Sciatic nerve (tissue), 2 donors: ENCODE results near the gene CHN2. TPM values are rescaled to one million over a fixed set of nuclear protein-coding genes. Genes with fewer than 3 reads are reported as not detected.
"Not testable (repeated sequence)": the region's sequence is repeated elsewhere in the genome, so short reads cannot be mapped to it uniquely, and the experiment has no call there.

Source experiments
- ATAC-seq: fragments of 200-7000 bp; cut with Tn5 transposase; one replicate; pipeline ENCODE4 v1.9.1; 2020; ENCODE audit warnings: mild to moderate bottlenecking, moderate library complexity
- DNase-seq: peaks from one replicate; pipeline ENCODE4 v3.0.0-alpha.2; 2020; ENCODE audit warnings: low spot score
- intact Hi-C: fragments of 100-400 bp; cut with DNase I; formaldehyde crosslinking; loops from one replicate; pipeline ENCODE4 v1.14.2; 2022
- total RNA-seq: library from RNA; stranded (reverse); fragmentation: NEBNext Ultra II Directional; extraction: Animal tissue kit (Norgen Biotek cat#: 25700); gene quantifications from one replicate; pipeline ENCODE4 v1.2.1, GENCODE V29; 2021
- donor health status: DM: no; HTN: no; CAD: no.
- donor health status: DM: no; HTN: no; CAD: no.

CHN2 gene
- total RNA-seq, 1 donor from 2014 or later, result 10.9 TPM

- DNase-seq, ATAC-seq, intact Hi-C loops: not testable (repeated sequence)
These were observed 18.2 kb downstream of the CHN2 start for GRCh38 chr7:29212736-29213135.

- no peak for DNase-seq
- ATAC-seq, result no peak
- intact Hi-C loops, result no loop called here
These were observed 19.5 kb downstream of the CHN2 start for GRCh38 chr7:29214056-29214455.

GRCh38 chr7:29214816-29215215 lies 20.2 kb downstream of the CHN2 start:
- intact Hi-C loops, result no loop called here
- DNase-seq (no peak), ATAC-seq (no peak)

GRCh38 chr7:29216128-29216527 lies 21.6 kb downstream of the CHN2 start:
- ATAC-seq (no peak), DNase-seq (no peak)
- intact Hi-C loops, result no loop called here

GRCh38 chr7:29217113-29217512 lies 22.5 kb downstream of the CHN2 start:
- intact Hi-C loops, result no loop called here
- ATAC-seq, result no peak
- DNase-seq, result no peak

- ATAC-seq (no peak), DNase-seq (no peak)
- intact Hi-C loops, result no loop called here
These were observed 30.2 kb downstream of the CHN2 start for GRCh38 chr7:29224726-29225125.

GRCh38 chr7:29228289-29229011 lies 33.9 kb downstream of the CHN2 start:
- no peak for DNase-seq
- intact Hi-C loops, result no loop called here
- ATAC-seq, result no peak

- ATAC-seq (no peak), DNase-seq (no peak)
- intact Hi-C loops, result no loop called here
These were observed 34.5 kb downstream of the CHN2 start for GRCh38 chr7:29229066-29229465.

GRCh38 chr7:29229946-29230345 lies 35.4 kb downstream of the CHN2 start:
- DNase-seq (no peak), ATAC-seq (no peak)
- intact Hi-C loops, result no loop called here

GRCh38 chr7:29230871-29231345 lies 36.3 kb downstream of the CHN2 start:
- intact Hi-C loops, result no loop called here
- no peak for ATAC-seq

GRCh38 chr7:29231671-29232232 lies 37.2 kb downstream of the CHN2 start:
- ATAC-seq, result no peak

More at GRCh38 chr7:29230871-29231345, 36.3 kb downstream of the CHN2 start:
- DNase-seq, result no peak

GRCh38 chr7:29234438-29234837 lies 39.9 kb downstream of the CHN2 start:
- no peak for ATAC-seq
- no peak for DNase-seq
- intact Hi-C loops, result no loop called here

More at GRCh38 chr7:29231671-29232232, 37.2 kb downstream of the CHN2 start:
- no peak for DNase-seq
- intact Hi-C loops, result no loop called here

GRCh38 chr7:29236071-29236580 lies 41.6 kb downstream of the CHN2 start:
- intact Hi-C loops, result no loop called here
- DNase-seq (no peak), ATAC-seq (no peak)

GRCh38 chr7:29236649-29237048 lies 42.1 kb downstream of the CHN2 start:
- intact Hi-C loops, result no loop called here
- DNase-seq (no peak), ATAC-seq (no peak)

GRCh38 chr7:29237489-29237888 lies 42.9 kb downstream of the CHN2 start:
- intact Hi-C loops, result no loop called here
- peak; percentile 83 for ATAC-seq

GRCh38 chr7:29239638-29240037 lies 45.1 kb downstream of the CHN2 start:
- ATAC-seq, result no peak
- DNase-seq, result no peak
- intact Hi-C loops, result no loop called here

More at GRCh38 chr7:29237489-29237888, 42.9 kb downstream of the CHN2 start:
- DNase-seq, result no peak

- intact Hi-C loops, result no loop called here
- DNase-seq, result no peak
- ATAC-seq, result no peak
These were observed 47.7 kb downstream of the CHN2 start for GRCh38 chr7:29242265-29242664.

GRCh38 chr7:29243910-29244655 lies 49.5 kb downstream of the CHN2 start:
- DNase-seq (no peak), ATAC-seq (no peak)
- intact Hi-C loops, result no loop called here

GRCh38 chr7:29247224-29247962 lies 52.8 kb downstream of the CHN2 start:
- DNase-seq (no peak), ATAC-seq (no peak)
- intact Hi-C loops, result no loop called here
